Measurements from ENCODE around the gene APOL5. TPM values are rescaled to one million over a fixed set of nuclear protein-coding genes. Genes with fewer than 3 reads are reported as not detected.
A peak's percentile ranks its signal among the peaks of the same experiment; 100 is the strongest.

APOL5 gene
- total and polyA plus RNA-seq, 4 donors: not detected

- DNase-seq (no peak), ATAC-seq (ENCODE audit: insufficient read depth, low FRiP score) (no peak)
- TF ChIP-seq CTCF (IDR thresholded peaks at IDR 0.05; ENCODE audit: control extremely low read depth, extremely low read depth): no peak
- H3K36me3 ChIP-seq (ENCODE audit: control insufficient read depth in 4 of 4, insufficient read depth in 4 of 4, low read length in 4 of 4): peaks cover 9 to 30% (median 15%) of the 10 kb centered on the region in 4 donors
- H3K4me1 ChIP-seq (ENCODE audit: control insufficient read depth in 5 of 5, insufficient read depth in 5 of 5, low read length in 5 of 5): peaks cover 0 to 24% (median 5%) of the 10 kb centered on the region in 5 donors
- 83% methylated on average over 10 of the region's 10 CpGs for WGBS, 2 donors
- no peaks in the 10 kb centered on the region for H3K9me3 ChIP-seq (ENCODE audit: control insufficient read depth in 4 of 4, insufficient read depth in 3 of 4, low read length in 3 of 4)
- no peak overlapping the region for H3K27ac ChIP-seq (ENCODE audit: low read depth in 1 of 2, low read length in 1 of 2)
- H3K27me3 ChIP-seq (ENCODE audit: control insufficient read depth in 3 of 3, insufficient read depth in 3 of 3, low read length in 2 of 3): no peaks in the 10 kb centered on the region
- H3K4me3 ChIP-seq: no peak overlapping the region
- no peak overlapping the region for H3K9ac ChIP-seq (ENCODE audit: insufficient read depth in 1 of 2, low read length in 2 of 2)
Measured at GRCh38 chr22:35749808-35750207, 32.1 kb downstream of the APOL5 start.

- DNase-seq (peak in 1 of 3 donors; percentile 29), ATAC-seq (ENCODE audit: insufficient read depth, low FRiP score) (no peak)
- no peaks in the 10 kb centered on the region for H3K27me3 ChIP-seq (ENCODE audit: control insufficient read depth in 3 of 3, insufficient read depth in 3 of 3, low read length in 2 of 3)
- no peak overlapping the region for H3K4me3 ChIP-seq
- 30 to 61% methylated on average over 5 of the region's 5 CpGs for WGBS, 2 donors
- H3K4me1 ChIP-seq (ENCODE audit: control insufficient read depth in 5 of 5, insufficient read depth in 5 of 5, low read length in 5 of 5): peaks cover 0 to 15% (median 2%) of the 10 kb centered on the region in 5 donors
- H3K9ac ChIP-seq (ENCODE audit: insufficient read depth in 1 of 2, low read length in 2 of 2): no peak overlapping the region
- no peaks in the 10 kb centered on the region for H3K9me3 ChIP-seq (ENCODE audit: control insufficient read depth in 4 of 4, insufficient read depth in 3 of 4, low read length in 3 of 4)
- peaks cover 5 to 18% (median 14%) of the 10 kb centered on the region in 4 donors for H3K36me3 ChIP-seq (ENCODE audit: control insufficient read depth in 4 of 4, insufficient read depth in 4 of 4, low read length in 4 of 4)
- TF ChIP-seq CTCF (IDR thresholded peaks at IDR 0.05; ENCODE audit: control extremely low read depth, extremely low read depth): no peak
- H3K27ac ChIP-seq (ENCODE audit: low read depth in 1 of 2, low read length in 1 of 2): peak overlapping the region in 1 of 2 donors; percentile 45
Measured at GRCh38 chr22:35752006-35752862, 34.6 kb downstream of the APOL5 start.

GRCh38 chr22:35752863-35753189 is 35.2 kb downstream of the APOL5 start:
- peak overlapping the region in 1 of 2 donors; percentile 45 for H3K27ac ChIP-seq (ENCODE audit: low read depth in 1 of 2, low read length in 1 of 2)
- TF ChIP-seq CTCF (IDR thresholded peaks at IDR 0.05; ENCODE audit: control extremely low read depth, extremely low read depth): no peak
- no peak overlapping the region for H3K9ac ChIP-seq (ENCODE audit: insufficient read depth in 1 of 2, low read length in 2 of 2)
- DNase-seq: no peak
- peaks cover 5 to 18% (median 14%) of the 10 kb centered on the region in 4 donors for H3K36me3 ChIP-seq (ENCODE audit: control insufficient read depth in 4 of 4, insufficient read depth in 4 of 4, low read length in 4 of 4)
- no peaks in the 10 kb centered on the region for H3K9me3 ChIP-seq (ENCODE audit: control insufficient read depth in 4 of 4, insufficient read depth in 3 of 4, low read length in 3 of 4)
- 69 to 77% methylated on average over 3 of the region's 3 CpGs for WGBS, 2 donors
- H3K4me1 ChIP-seq (ENCODE audit: control insufficient read depth in 5 of 5, insufficient read depth in 5 of 5, low read length in 5 of 5): peaks cover 0 to 15% (median 2%) of the 10 kb centered on the region in 5 donors
- ATAC-seq (ENCODE audit: insufficient read depth, low FRiP score): no peak
- H3K4me3 ChIP-seq: no peak overlapping the region
- no peaks in the 10 kb centered on the region for H3K27me3 ChIP-seq (ENCODE audit: control insufficient read depth in 3 of 3, insufficient read depth in 3 of 3, low read length in 2 of 3)
